Measurements from ENCODE around the gene MPHOSPH8.

MPHOSPH8 gene

GRCh38 chr13:19713186-19713965 is 79.9 kb downstream of the MPHOSPH8 start:
- no peaks in the 10 kb centered on the region for H3K9me3 ChIP-seq (ENCODE audit: severe bottlenecking)
- no peaks in the 10 kb centered on the region for H3K27me3 ChIP-seq (ENCODE audit: insufficient read depth, low read depth, severe bottlenecking)
- DNase-seq, result no peak
- TF ChIP-seq CTCF (IDR thresholded peaks at IDR 0.05; ENCODE audit: low read depth, low read length), result no peak
- no peak overlapping the region for H3K4me3 ChIP-seq (ENCODE audit: low read depth, low read length)
- H3K36me3 ChIP-seq, result peaks cover 15% of the 10 kb centered on the region
- H3K27ac ChIP-seq, result no peak overlapping the region

- H3K27me3 ChIP-seq (ENCODE audit: insufficient read depth, low read depth, severe bottlenecking), result no peaks in the 10 kb centered on the region
- no peak for DNase-seq
- TF ChIP-seq CTCF (IDR thresholded peaks at IDR 0.05; ENCODE audit: low read depth, low read length), result no peak
- peaks cover 58% of the 10 kb centered on the region for H3K36me3 ChIP-seq
- H3K27ac ChIP-seq, result no peak overlapping the region
- H3K4me3 ChIP-seq (ENCODE audit: low read depth, low read length), result no peak overlapping the region
- no peaks in the 10 kb centered on the region for H3K9me3 ChIP-seq (ENCODE audit: severe bottlenecking)
These were observed 86.6 kb downstream of the MPHOSPH8 start for GRCh38 chr13:19720039-19720438.
